H1 (cell line): ENCODE measurements around the gene GINS2. TPM values are rescaled to one million over a fixed set of nuclear protein-coding genes. Genes with fewer than 3 reads are reported as not detected.

Experiments
- ASH2L ChIP-seq: fragments of 200-600, 300-600 bp; sonication (generic); IDR thresholded peaks from one replicate; pipeline ENCODE4 v1.7.1; 2017; ENCODE audit warnings: low read length
- ATF2 ChIP-seq: IDR thresholded peaks from 2 replicates; pipeline ENCODE4 v1.6.1; 2012; ENCODE audit warnings: low read length, inconsistent platforms
- BACH1 ChIP-seq: IDR thresholded peaks from 2 replicates; pipeline ENCODE4 v1.6.1; 2012; ENCODE audit warnings: low read length, improper control_type of control experiment
- GTF2F1 ChIP-seq: IDR thresholded peaks from 2 replicates; pipeline ENCODE4 v1.6.1; 2012; ENCODE audit warnings: low read depth, low read length, improper control_type of control experiment, borderline replicate concordance
- HDAC2 ChIP-seq, 2 experiments: fragments of 300-600 bp in 1 of 2; sonication (generic) in 1 of 2; IDR thresholded peaks; 2 replicates each; pipeline ENCODE4 v1.6.1; 2011 to 2012; ENCODE audit warnings: low read depth in 2 of 2, low read length in 2 of 2, mild to moderate bottlenecking in 2 of 2, moderate library complexity in 2 of 2, borderline replicate concordance in 1 of 2, inconsistent platforms in 1 of 2
- RXRA ChIP-seq: IDR thresholded peaks from 2 replicates; pipeline ENCODE4 v1.6.1; 2011; ENCODE audit warnings: low read depth, mild to moderate bottlenecking, low read length, moderate library complexity; ENCODE audit not compliant: insufficient read depth
- TCF12 ChIP-seq: IDR thresholded peaks from 2 replicates; pipeline ENCODE4 v1.6.1; 2011; ENCODE audit warnings: low read depth, mild to moderate bottlenecking, low read length
- polyA plus RNA-seq, 7 experiments: library from polyadenylated mRNA; depleted of rRNA in 3 of 7; stranded (reverse) in 5 of 7; unstranded in 2 of 7; fragments of >200 nt in 5 of 7; fragments of 200-250 nt in 2 of 7; gene quantifications; 1 replicate in 5 of 7; 2 replicates in 1 of 7; 4 replicates in 1 of 7; pipeline versions ENCODE4 v1.2.1 to v1.2.3, GENCODE V29; 2011 to 2013; ENCODE audit warnings: missing spikeins in 2 of 7, mixed read lengths in 2 of 7
- total RNA-seq: library from RNA; stranded (reverse); fragmentation: NEBNext Ultra II Directional; extraction: Animal tissue kit (Norgen Biotek cat#: 25700); gene quantifications from 2 replicates; pipeline ENCODE4 v1.2.1, GENCODE V29; 2021

GINS2 gene
- total and polyA plus RNA-seq, 2 of the 8 experiments (the other 6 are each of a cell fraction or from before 2014, with no cell fraction given) = 29.4 to 59.1 TPM

DNA sequence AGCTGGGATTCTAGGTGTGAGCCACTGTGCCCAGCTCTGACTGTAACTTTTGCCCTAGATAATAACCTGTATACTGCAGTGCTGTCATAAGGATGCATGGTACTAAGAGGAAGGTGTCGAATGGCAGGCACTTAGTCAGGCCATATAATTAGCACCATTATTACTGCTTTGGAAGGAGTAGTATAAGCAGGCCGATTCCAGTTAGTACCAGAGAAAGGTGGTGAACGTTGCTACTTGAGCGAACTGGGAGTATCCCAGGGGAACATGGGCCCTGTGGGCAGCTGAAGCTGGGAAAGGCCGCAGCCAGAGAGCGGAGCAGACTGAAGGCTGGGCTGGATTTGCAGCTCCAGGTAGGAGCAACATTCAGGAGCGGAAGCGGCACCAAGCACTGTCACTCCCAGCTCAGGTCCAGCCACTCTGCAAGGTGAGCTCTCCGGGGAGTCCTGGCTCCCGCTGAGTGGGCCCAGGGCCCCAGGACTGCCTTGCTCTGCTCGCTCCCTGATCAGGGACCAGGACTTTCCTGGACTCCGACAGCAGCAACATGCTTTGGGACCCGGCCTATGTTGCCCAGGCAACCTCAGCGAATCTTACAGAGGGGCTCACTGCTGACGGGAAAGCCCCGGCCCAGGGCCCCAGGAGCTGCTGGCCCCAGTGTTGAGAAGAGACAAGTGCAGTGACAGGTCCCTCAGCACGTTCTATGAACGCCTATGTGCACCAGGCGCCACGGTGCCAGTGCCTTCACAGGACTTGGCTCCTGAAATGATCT is 33.6 kb upstream of the GINS2 start (continued):
- no peak for TF ChIP-seq GTF2F1
- TF ChIP-seq TCF12 = no peak
- no peak for TF ChIP-seq HDAC2 (IDR thresholded peaks at IDR 0.05; ENCODE audit: borderline replicate concordance in 1 of 2, low read depth in 2 of 2, low read length in 2 of 2)
- no peak for TF ChIP-seq ASH2L
- TF ChIP-seq BACH1 = no peak
- no peak for TF ChIP-seq RXRA
- no peak for TF ChIP-seq ATF2
- TF ChIP-seq, all 59 proteins: peak for 0
